Activated CD4-positive, alpha-beta T cell treated with anti-CD3 and anti-CD28 coated beads, Interleukin-2, amount 10 ng/mL, durations not matched to agents 7 days and 5 days (primary cell): ENCODE measurements around the gene ZNF280D. TPM values are rescaled to one million over a fixed set of nuclear protein-coding genes. Genes with fewer than 3 reads are reported as not detected.

Experiments
- CTCF ChIA-PET: fragments of 350-600 bp; sonication (Branson Sonifier 250); formaldehyde crosslinking; loops from one replicate; lab custom pipeline; 2021; ENCODE audit warnings: antibody characterized with exemption; lab: Charles Lee
- POLR2A ChIA-PET: fragments of 350-600 bp; sonication (Branson Sonifier 250); formaldehyde crosslinking; loops from one replicate; lab custom pipeline; 2021; ENCODE audit warnings: antibody characterized with exemption; lab: Charles Lee
- DNase-seq: peaks from one replicate; pipeline ENCODE4 v3.0.0-alpha.2; 2020
- H3K27ac Mint-ChIP-seq: one replicate; pipeline ENCODE4 v1.8.0; 2021; ENCODE audit warnings: mild to moderate bottlenecking, moderate library complexity, mixed read lengths
- H3K27me3 Mint-ChIP-seq: one replicate; pipeline ENCODE4 v1.8.0; 2021; ENCODE audit warnings: mixed read lengths
- H3K36me3 Mint-ChIP-seq: one replicate; pipeline ENCODE4 v1.8.0; 2021; ENCODE audit warnings: low read depth, mixed read lengths
- H3K4me1 Mint-ChIP-seq: one replicate; pipeline ENCODE4 v1.8.0; 2021; ENCODE audit warnings: mixed read lengths
- H3K4me3 Mint-ChIP-seq: one replicate; pipeline ENCODE4 v1.8.0; 2021; ENCODE audit warnings: mild to moderate bottlenecking, moderate library complexity, mixed read lengths
- H3K9me3 Mint-ChIP-seq: one replicate; pipeline ENCODE4 v1.8.0; 2021; ENCODE audit warnings: mixed read lengths
- total RNA-seq, 2 experiments: library from RNA; stranded (reverse); gene quantifications; one replicate each; pipeline ENCODE4 v1.2.3, GENCODE V29; 2021

ZNF280D gene
- total RNA-seq, 2 experiments from 2014 or later: 22.9 to 26.9 TPM

- ChIA-PET CTCF (interaction anchor here (1.7 kb wide), 1 partner anchor 13 kb away, joined by 3 read pairs; no protein-coding TSS in a partner anchor), POLR2A (no interaction called here)
- Mint-ChIP-seq H3K27ac (no peak overlapping the region), H3K36me3 (peaks cover 2% of the 10 kb centered on the region), H3K4me1 (no peaks in the 10 kb centered on the region), H3K27me3 (no peaks in the 10 kb centered on the region), H3K9me3 (no peaks in the 10 kb centered on the region), H3K4me3 (no peak overlapping the region)
- DNase-seq: no peak
Measured at GRCh38 chr15:56683908-56684307, 49.4 kb downstream of the ZNF280D start.

GRCh38 chr15:56681113-56681512 is 52.2 kb downstream of the ZNF280D start:
- Mint-ChIP-seq H3K36me3 (peaks cover 15% of the 10 kb centered on the region), H3K4me3 (no peak overlapping the region), H3K9me3 (no peaks in the 10 kb centered on the region), H3K27me3 (no peaks in the 10 kb centered on the region), H3K4me1 (no peaks in the 10 kb centered on the region), H3K27ac (no peak overlapping the region)
- CTCF ChIA-PET: no interaction called here
- no peak for DNase-seq
- POLR2A ChIA-PET: no interaction called here

GRCh38 chr15:56679225-56679624 is 54.1 kb downstream of the ZNF280D start:
- Mint-ChIP-seq H3K36me3 (peaks cover 22% of the 10 kb centered on the region), H3K27me3 (no peaks in the 10 kb centered on the region), H3K27ac (no peak overlapping the region), H3K4me1 (no peaks in the 10 kb centered on the region), H3K9me3 (no peaks in the 10 kb centered on the region), H3K4me3 (no peak overlapping the region)
- DNase-seq: no peak
- ChIA-PET POLR2A (no interaction called here), CTCF (no interaction called here)

- Mint-ChIP-seq H3K9me3 (no peaks in the 10 kb centered on the region), H3K36me3 (peaks cover 25% of the 10 kb centered on the region), H3K4me3 (no peak overlapping the region), H3K4me1 (no peaks in the 10 kb centered on the region), H3K27ac (no peak overlapping the region), H3K27me3 (no peaks in the 10 kb centered on the region)
- DNase-seq: no peak
- ChIA-PET CTCF (no interaction called here), POLR2A (no interaction called here)
Measured at GRCh38 chr15:56678571-56678970, 54.7 kb downstream of the ZNF280D start.

- Mint-ChIP-seq H3K4me1 (no peaks in the 10 kb centered on the region), H3K36me3 (peaks cover 30% of the 10 kb centered on the region), H3K9me3 (no peaks in the 10 kb centered on the region), H3K4me3 (no peak overlapping the region), H3K27ac (no peak overlapping the region), H3K27me3 (no peaks in the 10 kb centered on the region)
- ChIA-PET CTCF (interaction anchor here (0.5 to 0.6 kb wide), 3 partner anchors 14 to 648 kb away, joined by 3 read pairs; no protein-coding TSS in a partner anchor), POLR2A (no interaction called here)
- DNase-seq: no peak
Measured at GRCh38 chr15:56677271-56677670, 56.0 kb downstream of the ZNF280D start.

GRCh38 chr15:56675930-56676329 is 57.4 kb downstream of the ZNF280D start:
- Mint-ChIP-seq H3K4me3 (no peak overlapping the region), H3K4me1 (no peaks in the 10 kb centered on the region), H3K27ac (no peak overlapping the region), H3K27me3 (no peaks in the 10 kb centered on the region), H3K9me3 (no peaks in the 10 kb centered on the region), H3K36me3 (peaks cover 38% of the 10 kb centered on the region)
- ChIA-PET CTCF (no interaction called here), POLR2A (no interaction called here)
- no peak for DNase-seq

- H3K9me3 Mint-ChIP-seq: no peaks in the 10 kb centered on the region
- peaks cover 39% of the 10 kb centered on the region for H3K36me3 Mint-ChIP-seq
- DNase-seq: no peak
- CTCF ChIA-PET: no interaction called here
- H3K4me1 Mint-ChIP-seq: no peaks in the 10 kb centered on the region
- H3K27ac Mint-ChIP-seq: no peak overlapping the region
- H3K4me3 Mint-ChIP-seq: no peak overlapping the region
- no peaks in the 10 kb centered on the region for H3K27me3 Mint-ChIP-seq
- POLR2A ChIA-PET: no interaction called here
Measured at GRCh38 chr15:56674857-56675256, 58.5 kb downstream of the ZNF280D start.

- no peak for DNase-seq
- H3K4me1 Mint-ChIP-seq: no peaks in the 10 kb centered on the region
- CTCF ChIA-PET: no interaction called here
Measured at GRCh38 chr15:56672721-56673120, 60.6 kb downstream of the ZNF280D start.

GRCh38 chr15:56667517-56667916 is 65.8 kb downstream of the ZNF280D start:
- Mint-ChIP-seq H3K4me1 (no peaks in the 10 kb centered on the region), H3K36me3 (peaks cover 43% of the 10 kb centered on the region), H3K27me3 (no peaks in the 10 kb centered on the region), H3K9me3 (no peaks in the 10 kb centered on the region), H3K27ac (no peak overlapping the region), H3K4me3 (no peak overlapping the region)
- ChIA-PET POLR2A (no interaction called here), CTCF (no interaction called here)
- no peak for DNase-seq

More at GRCh38 chr15:56672721-56673120, 60.6 kb downstream of the ZNF280D start:
- Mint-ChIP-seq H3K9me3 (no peaks in the 10 kb centered on the region), H3K4me3 (no peak overlapping the region), H3K36me3 (peaks cover 36% of the 10 kb centered on the region), H3K27me3 (no peaks in the 10 kb centered on the region), H3K27ac (no peak overlapping the region)
- POLR2A ChIA-PET: no interaction called here

- Mint-ChIP-seq H3K27ac (no peak overlapping the region), H3K9me3 (no peaks in the 10 kb centered on the region), H3K36me3 (peaks cover 35% of the 10 kb centered on the region), H3K4me1 (peaks cover 10% of the 10 kb centered on the region), H3K27me3 (no peaks in the 10 kb centered on the region), H3K4me3 (no peak overlapping the region)
- no peak for DNase-seq
- CTCF ChIA-PET: no interaction called here
- POLR2A ChIA-PET: no interaction called here
Measured at GRCh38 chr15:56660943-56661342, 72.4 kb downstream of the ZNF280D start.

- ChIA-PET CTCF (interaction anchor here (0.6 to 0.8 kb wide), 3 partner anchors 11 to 1659 kb away, joined by 3 to 4 read pairs (median 3); no protein-coding TSS in a partner anchor), POLR2A (no interaction called here)
Measured at GRCh38 chr15:56659197-56659596, 74.1 kb downstream of the ZNF280D start.

GRCh38 chr15:56654624-56655023 is 78.7 kb downstream of the ZNF280D start:
- no peak for DNase-seq
- ChIA-PET POLR2A (no interaction called here), CTCF (no interaction called here)
- Mint-ChIP-seq H3K9me3 (no peaks in the 10 kb centered on the region), H3K27me3 (no peaks in the 10 kb centered on the region), H3K36me3 (peaks cover 20% of the 10 kb centered on the region), H3K27ac (no peak overlapping the region), H3K4me1 (peaks cover 7% of the 10 kb centered on the region), H3K4me3 (no peak overlapping the region)

More at GRCh38 chr15:56659197-56659596, 74.1 kb downstream of the ZNF280D start:
- H3K36me3 Mint-ChIP-seq: peaks cover 24% of the 10 kb centered on the region
- peaks cover 10% of the 10 kb centered on the region for H3K4me1 Mint-ChIP-seq
- no peak overlapping the region for H3K27ac Mint-ChIP-seq
- H3K9me3 Mint-ChIP-seq: no peaks in the 10 kb centered on the region
- no peaks in the 10 kb centered on the region for H3K27me3 Mint-ChIP-seq
- no peak overlapping the region for H3K4me3 Mint-ChIP-seq
- DNase-seq: no peak

GRCh38 chr15:56654216-56654615 is 79.1 kb downstream of the ZNF280D start:
- Mint-ChIP-seq H3K4me1 (peaks cover 4% of the 10 kb centered on the region), H3K36me3 (peaks cover 21% of the 10 kb centered on the region), H3K4me3 (no peak overlapping the region), H3K9me3 (no peaks in the 10 kb centered on the region), H3K27ac (no peak overlapping the region), H3K27me3 (no peaks in the 10 kb centered on the region)
- DNase-seq: no peak
- ChIA-PET POLR2A (no interaction called here), CTCF (no interaction called here)

GRCh38 chr15:56653787-56654186 is 79.5 kb downstream of the ZNF280D start:
- DNase-seq: no peak
- no peak overlapping the region for H3K27ac Mint-ChIP-seq
- no peak overlapping the region for H3K4me3 Mint-ChIP-seq
- POLR2A ChIA-PET: no interaction called here
- no peaks in the 10 kb centered on the region for H3K27me3 Mint-ChIP-seq
- CTCF ChIA-PET: no interaction called here
- peaks cover 22% of the 10 kb centered on the region for H3K36me3 Mint-ChIP-seq
- H3K9me3 Mint-ChIP-seq: no peaks in the 10 kb centered on the region
- peaks cover 2% of the 10 kb centered on the region for H3K4me1 Mint-ChIP-seq
